ENCODE measurements around the gene FAM83C. TPM values are rescaled to one million over a fixed set of nuclear protein-coding genes. Genes with fewer than 3 reads are reported as not detected.

The FAM83C gene
- total RNA-seq, 1 experiment from 2014 or later: not detected

DNA sequence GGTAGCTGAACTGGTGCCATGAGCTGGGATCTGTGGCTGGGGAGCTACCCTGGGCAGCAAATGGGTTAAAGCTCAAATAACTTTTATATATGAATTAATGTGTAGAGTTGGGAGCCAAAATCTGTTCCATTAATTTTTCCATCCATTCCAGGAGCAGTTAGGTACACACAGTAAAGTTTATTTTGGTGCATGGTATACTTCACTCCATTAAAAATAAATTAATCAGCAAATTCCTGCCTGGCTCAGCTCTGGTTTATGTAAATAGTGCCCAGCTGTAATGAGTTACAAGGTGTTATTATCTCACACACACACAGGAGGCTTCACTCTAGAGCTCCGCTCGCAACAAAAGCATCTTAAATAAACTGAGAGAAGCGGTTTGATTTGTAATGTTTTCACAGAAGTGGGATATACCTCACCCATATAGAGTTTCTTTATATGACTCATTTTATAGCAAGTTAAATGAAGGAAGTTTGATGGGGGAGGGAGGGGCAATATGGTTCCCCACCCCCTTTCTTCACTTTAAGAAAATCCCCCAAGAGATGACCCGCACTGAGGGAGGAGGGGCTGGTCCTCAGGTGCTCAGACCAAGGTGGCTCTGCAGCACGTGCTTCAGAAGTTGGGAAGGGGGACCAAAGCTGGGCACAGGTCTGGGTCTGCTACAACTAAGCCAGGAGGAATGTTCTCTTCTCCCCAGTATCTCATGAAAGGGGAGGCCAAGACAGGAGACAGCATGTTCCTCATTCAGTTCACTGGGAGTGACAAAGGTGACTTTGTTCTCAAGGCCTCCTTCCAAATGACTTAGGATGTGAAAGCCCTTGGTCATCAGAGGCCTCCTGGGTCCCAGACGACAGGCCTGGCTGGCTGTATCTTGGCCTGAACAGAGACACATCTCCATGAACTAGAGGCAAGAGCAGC lies 10.5 kb upstream of the FAM83C start:
- H3K9me3 ChIP-seq (ENCODE audit: low read length): no peaks in the 10 kb centered on the region
- no peaks in the 10 kb centered on the region for H4K20me1 ChIP-seq (ENCODE audit: low read length)
- H3K4me2 ChIP-seq (ENCODE audit: low read length): peak overlapping the region; percentile 51
- H2AFZ ChIP-seq (ENCODE audit: low read length): peak overlapping the region; percentile 23
- H3K9ac ChIP-seq (ENCODE audit: low read length): peak overlapping the region; percentile 91
- H3K4me1 ChIP-seq (ENCODE audit: insufficient read depth, low read length): peaks cover 66% of the 10 kb centered on the region
- POLR2A ChIA-PET (ENCODE audit: unreplicated experiment): interaction anchor here (0.6 to 1.0 kb wide), 5 partner anchors 9 to 77 kb away, joined by 3 to 12 read pairs (median 3); partner anchors contain the start of gene EIF6
- H3F3A ChIP-seq (ENCODE audit: low read length, unreplicated experiment): peaks cover 13% of the 10 kb centered on the region
- CTCF ChIA-PET: interaction anchor here (0.6 to 1.3 kb wide), 5 partner anchors 27 to 158 kb away, joined by 3 to 19 read pairs (median 4); no protein-coding TSS in a partner anchor
- H3K27me3 ChIP-seq (ENCODE audit: low read length): no peaks in the 10 kb centered on the region
- BruUV-seq (replicated peaks): TSS peak; percentile 68
- H3K27ac ChIP-seq (ENCODE audit: low read length): peak overlapping the region; percentile 98
- intact Hi-C loops (cut with micrococcal nuclease): loop anchor here (1.0 to 2.0 kb wide), 4 partner anchors 18 to 144 kb away; partner anchors contain the start of gene EIF6
- H3K4me3 ChIP-seq (ENCODE audit: low read length): peak overlapping the region; percentile 26; the same call in 1 of the 2 replicates
- no peaks in the 10 kb centered on the region for H3K9me2 ChIP-seq (replicated peaks; ENCODE audit: low read length)
- TF ChIP-seq EZH2 (IDR thresholded peaks at IDR 0.05; ENCODE audit: low read length, unreplicated experiment): no peak
- TF ChIP-seq EZH2phosphoT487 (IDR thresholded peaks at IDR 0.05; ENCODE audit: borderline replicate concordance, low read length): no peak
- TF ChIP-seq, protein P1, sequence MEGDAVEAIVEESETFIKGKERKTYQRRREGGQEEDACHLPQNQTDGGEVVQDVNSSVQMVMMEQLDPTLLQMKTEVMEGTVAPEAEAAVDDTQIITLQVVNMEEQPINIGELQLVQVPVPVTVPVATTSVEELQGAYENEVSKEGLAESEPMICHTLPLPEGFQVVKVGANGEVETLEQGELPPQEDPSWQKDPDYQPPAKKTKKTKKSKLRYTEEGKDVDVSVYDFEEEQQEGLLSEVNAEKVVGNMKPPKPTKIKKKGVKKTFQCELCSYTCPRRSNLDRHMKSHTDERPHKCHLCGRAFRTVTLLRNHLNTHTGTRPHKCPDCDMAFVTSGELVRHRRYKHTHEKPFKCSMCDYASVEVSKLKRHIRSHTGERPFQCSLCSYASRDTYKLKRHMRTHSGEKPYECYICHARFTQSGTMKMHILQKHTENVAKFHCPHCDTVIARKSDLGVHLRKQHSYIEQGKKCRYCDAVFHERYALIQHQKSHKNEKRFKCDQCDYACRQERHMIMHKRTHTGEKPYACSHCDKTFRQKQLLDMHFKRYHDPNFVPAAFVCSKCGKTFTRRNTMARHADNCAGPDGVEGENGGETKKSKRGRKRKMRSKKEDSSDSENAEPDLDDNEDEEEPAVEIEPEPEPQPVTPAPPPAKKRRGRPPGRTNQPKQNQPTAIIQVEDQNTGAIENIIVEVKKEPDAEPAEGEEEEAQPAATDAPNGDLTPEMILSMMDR (conservative IDR thresholded peaks at IDR 0.05; ENCODE audit: low read depth, low read length): no peak
- no peaks in the 10 kb centered on the region for H3K36me3 ChIP-seq (ENCODE audit: low read depth, low read length)
- ATAC-seq: peak; percentile 45
- H3K79me2 ChIP-seq (ENCODE audit: low read length): 0 out of 2 replicates have a peak, but pooled peaks cover 7% of the 10 kb centered on the region
- peak; percentile 87 for DNase-seq

DNA sequence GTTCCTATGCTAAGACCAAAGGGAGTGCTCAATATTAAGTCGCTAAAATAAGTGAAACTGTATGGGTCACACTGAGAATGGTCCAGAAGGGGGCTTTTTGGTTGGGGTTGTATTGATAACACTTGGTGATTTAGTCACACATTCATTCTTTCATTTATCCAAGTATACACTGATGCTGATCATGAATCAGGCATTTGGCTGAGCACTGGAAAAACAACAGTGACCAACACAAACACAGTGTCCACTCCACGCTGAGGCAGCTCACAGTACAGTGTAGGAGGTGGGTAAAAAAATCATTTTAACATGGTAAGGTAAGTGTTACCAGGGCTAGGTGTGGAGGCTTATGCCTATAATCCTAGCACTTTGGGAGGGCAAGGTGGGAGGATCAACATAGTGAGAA lies 9.2 kb upstream of the FAM83C start:
- Histone ChIP-seq H3K4me2 (ENCODE audit: low read length) (no peak overlapping the region), H3K4me1 (ENCODE audit: insufficient read depth, low read length) (peaks cover 59% of the 10 kb centered on the region), H2AFZ (ENCODE audit: low read length) (no peak overlapping the region), H3K27ac (ENCODE audit: low read length) (peak overlapping the region; percentile 98), H3K79me2 (ENCODE audit: low read length) (0 out of 2 replicates have a peak, but pooled peaks cover 7% of the 10 kb centered on the region), H4K20me1 (ENCODE audit: low read length) (no peaks in the 10 kb centered on the region), H3K4me3 (ENCODE audit: low read length) (no peak overlapping the region), H3K9me2 (replicated peaks; ENCODE audit: low read length) (no peaks in the 10 kb centered on the region), H3F3A (ENCODE audit: low read length, unreplicated experiment) (peaks cover 2% of the 10 kb centered on the region), H3K9me3 (ENCODE audit: low read length) (no peaks in the 10 kb centered on the region), H3K27me3 (ENCODE audit: low read length) (no peaks in the 10 kb centered on the region), H3K9ac (ENCODE audit: low read length) (no peak overlapping the region), H3K36me3 (ENCODE audit: low read depth, low read length) (no peaks in the 10 kb centered on the region)
- ChIA-PET POLR2A (ENCODE audit: unreplicated experiment) (no interaction called here), CTCF (interaction anchor here (1.0 kb wide), 1 partner anchor 28 kb away, joined by 4 read pairs; no protein-coding TSS in a partner anchor)
- ATAC-seq: no peak
- intact Hi-C loops (cut with micrococcal nuclease): no loop called here
- BruUV-seq (replicated peaks): no TSS peak
- DNase-seq: no peak
- TF ChIP-seq, protein P1 (conservative IDR thresholded peaks at IDR 0.05; ENCODE audit: low read depth, low read length): no peak
- TF ChIP-seq EZH2 (IDR thresholded peaks at IDR 0.05; ENCODE audit: low read length, unreplicated experiment) (no peak), EZH2phosphoT487 (IDR thresholded peaks at IDR 0.05; ENCODE audit: borderline replicate concordance, low read length) (no peak)
